WTC11 (cell line): Measurements from ENCODE around the gene HSPG2. TPM values are rescaled to one million over a fixed set of nuclear protein-coding genes. Genes with fewer than 3 reads are reported as not detected.
A peak's percentile ranks its signal among the peaks of the same experiment; 100 is the strongest.

ENCODE experiments used
- ATAC-seq: fragments of 200-7000 bp; cut with Tn5 transposase; 2 replicates; pipeline ENCODE4 v1.10.0; 2021; ENCODE audit warnings: mild to moderate bottlenecking, moderate library complexity
- CTCF ChIA-PET: fragments of 300-600 bp; sonication (Branson Sonifier 250); formaldehyde crosslinking; loops from one replicate; lab custom pipeline; 2021; ENCODE audit warnings: antibody characterized with exemption; lab: Charles Lee
- POLR2A ChIA-PET: fragments of 350-600 bp; sonication (Branson Sonifier 250); formaldehyde crosslinking; loops from one replicate; lab custom pipeline; 2021; ENCODE audit warnings: antibody characterized with exemption; lab: Charles Lee
- DNase-seq: peaks from one replicate; pipeline ENCODE4 v3.0.0; 2021; ENCODE audit warnings: low spot score
- H3K27ac Mint-ChIP-seq: 2 replicates; pipeline ENCODE4 v1.8.0; 2021; ENCODE audit warnings: mixed read lengths
- H3K27me3 Mint-ChIP-seq: 2 replicates; pipeline ENCODE4 v1.8.0; 2021; ENCODE audit warnings: low read depth, mild to moderate bottlenecking, moderate library complexity, mixed read lengths
- H3K36me3 Mint-ChIP-seq: 2 replicates; pipeline ENCODE4 v1.8.0; 2021; ENCODE audit warnings: mixed read lengths
- H3K4me1 Mint-ChIP-seq: 2 replicates; pipeline ENCODE4 v1.8.0; 2022; ENCODE audit warnings: mixed read lengths
- H3K4me3 Mint-ChIP-seq: 2 replicates; pipeline ENCODE4 v1.8.0; 2021; ENCODE audit warnings: mild to moderate bottlenecking, moderate library complexity, mixed read lengths
- H3K9me3 Mint-ChIP-seq: 2 replicates; pipeline ENCODE4 v1.8.0; 2021; ENCODE audit warnings: mixed read lengths
- ETV6 ChIP-seq: sonication (generic); formaldehyde crosslinking; IDR thresholded peaks from 2 replicates; pipeline ENCODE4 v1.8.1; 2022; ENCODE audit warnings: mild to moderate bottlenecking, missing genetic modification reagents
- FOXP1 ChIP-seq: sonication (generic); formaldehyde crosslinking; IDR thresholded peaks from 2 replicates; pipeline ENCODE4 v1.8.0; 2022; ENCODE audit warnings: missing genetic modification reagents, mild to moderate bottlenecking, moderate library complexity, borderline replicate concordance
- GRHL2 ChIP-seq: fragments of 250-450 bp; sonication (Bioruptor Pico); IDR thresholded peaks from 2 replicates; pipeline ENCODE4 v1.8.0; 2022; ENCODE audit warnings: mild to moderate bottlenecking, moderate library complexity; ENCODE audit not compliant: insufficient replicate concordance, severe bottlenecking
- GTF2I ChIP-seq: fragments of 250-450 bp; sonication (Bioruptor Pico); conservative IDR thresholded peaks from 2 replicates; pipeline ENCODE4 v1.4.0; 2021; ENCODE audit warnings: mild to moderate bottlenecking
- MYBL2 ChIP-seq: sonication (generic); formaldehyde crosslinking; IDR thresholded peaks from 2 replicates; pipeline ENCODE4 v1.8.1; 2023; ENCODE audit warnings: mild to moderate bottlenecking, moderate library complexity, missing genetic modification reagents
- NR3C1 ChIP-seq: sonication (generic); formaldehyde crosslinking; conservative IDR thresholded peaks from 2 replicates; pipeline ENCODE4 v1.8.1; 2023; ENCODE audit warnings: low read depth, mild to moderate bottlenecking, missing genetic modification reagents
- SP1 ChIP-seq: sonication (generic); formaldehyde crosslinking; conservative IDR thresholded peaks from 2 replicates; pipeline ENCODE4 v1.8.1; 2022; ENCODE audit warnings: missing genetic modification reagents
- TEAD1 ChIP-seq: sonication (generic); formaldehyde crosslinking; IDR thresholded peaks from 2 replicates; pipeline ENCODE4 v1.8.0; 2022; ENCODE audit warnings: mild to moderate bottlenecking, missing genetic modification reagents
- TP53 ChIP-seq: sonication (generic); formaldehyde crosslinking; IDR thresholded peaks from 2 replicates; pipeline ENCODE4 v1.8.1; 2023; ENCODE audit warnings: mild to moderate bottlenecking, missing genetic modification reagents
- ZBTB21 ChIP-seq: sonication (generic); formaldehyde crosslinking; IDR thresholded peaks from 2 replicates; pipeline ENCODE4 v1.8.1; 2023; ENCODE audit warnings: mild to moderate bottlenecking, missing genetic modification reagents, borderline replicate concordance
- ZNF423 ChIP-seq: fragments of 250-450 bp; sonication (Bioruptor Pico); IDR thresholded peaks from 2 replicates; pipeline ENCODE4 v2.1.2; 2022; ENCODE audit warnings: mild to moderate bottlenecking, moderate library complexity
- total RNA-seq: library from RNA; stranded (reverse); gene quantifications from 3 replicates; pipeline ENCODE4 v1.2.3, GENCODE V29; 2021
- TF ChIP-seq, protein P1 (sequence below): sonication (generic); formaldehyde crosslinking; IDR thresholded peaks from 2 replicates; pipeline ENCODE4 v1.8.1; 2023; ENCODE audit warnings: mild to moderate bottlenecking, missing genetic modification reagents
- TF ChIP-seq, protein P2 (sequence below): fragments of 250-450 bp; sonication (Bioruptor Pico); IDR thresholded peaks from 2 replicates; pipeline ENCODE4 v1.8.0; 2021; ENCODE audit warnings: mild to moderate bottlenecking
- TF ChIP-seq, protein P3 (sequence below): sonication (generic); formaldehyde crosslinking; IDR thresholded peaks from 2 replicates; pipeline ENCODE4 v1.8.1; 2023; ENCODE audit warnings: mild to moderate bottlenecking, missing genetic modification reagents, moderate library complexity

HSPG2 gene
- total RNA-seq, 1 experiment from 2014 or later: 120 TPM

DNA sequence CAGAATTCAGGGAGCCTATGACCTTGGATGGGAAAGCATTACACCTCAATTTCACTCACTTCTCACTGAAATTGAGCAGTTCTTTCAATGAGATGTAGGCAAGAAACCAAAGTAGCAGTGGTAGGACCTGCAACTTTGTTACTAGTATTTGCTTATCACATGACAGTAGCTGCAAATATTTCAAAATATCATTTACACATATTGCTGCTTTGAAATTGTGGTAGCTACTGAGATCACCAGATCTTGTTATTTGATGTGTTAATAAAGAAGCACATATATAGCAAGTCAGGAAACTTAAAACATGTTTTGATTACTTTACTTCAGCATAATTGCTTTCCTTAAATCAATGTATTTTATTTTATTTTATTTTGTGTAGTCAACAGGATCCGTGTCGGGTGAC, 112.2 kb downstream of the HSPG2 start:
- H3K9me3 Mint-ChIP-seq: no peaks in the 10 kb centered on the region
- ChIA-PET CTCF (no interaction called here), POLR2A (interaction anchor here (0.6 kb wide), 1 partner anchor 43 kb away, joined by 3 read pairs; no protein-coding TSS in a partner anchor)
- no peaks in the 10 kb centered on the region; the same call in 1 of the 2 replicates for H3K4me1 Mint-ChIP-seq
- no peak overlapping the region for H3K4me3 Mint-ChIP-seq
- no peaks in the 10 kb centered on the region for H3K27me3 Mint-ChIP-seq
- H3K36me3 Mint-ChIP-seq: peaks cover 23% of the 10 kb centered on the region
- no peak overlapping the region for H3K27ac Mint-ChIP-seq
- no peak for ATAC-seq
- TF ChIP-seq MYBL2 (CRISPR knock-in tag) (no peak), ZBTB21 (no peak)
- TF ChIP-seq, protein P1, sequence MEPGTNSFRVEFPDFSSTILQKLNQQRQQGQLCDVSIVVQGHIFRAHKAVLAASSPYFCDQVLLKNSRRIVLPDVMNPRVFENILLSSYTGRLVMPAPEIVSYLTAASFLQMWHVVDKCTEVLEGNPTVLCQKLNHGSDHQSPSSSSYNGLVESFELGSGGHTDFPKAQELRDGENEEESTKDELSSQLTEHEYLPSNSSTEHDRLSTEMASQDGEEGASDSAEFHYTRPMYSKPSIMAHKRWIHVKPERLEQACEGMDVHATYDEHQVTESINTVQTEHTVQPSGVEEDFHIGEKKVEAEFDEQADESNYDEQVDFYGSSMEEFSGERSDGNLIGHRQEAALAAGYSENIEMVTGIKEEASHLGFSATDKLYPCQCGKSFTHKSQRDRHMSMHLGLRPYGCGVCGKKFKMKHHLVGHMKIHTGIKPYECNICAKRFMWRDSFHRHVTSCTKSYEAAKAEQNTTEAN (CRISPR knock-in tag): no peak
- DNase-seq: no peak

DNA sequence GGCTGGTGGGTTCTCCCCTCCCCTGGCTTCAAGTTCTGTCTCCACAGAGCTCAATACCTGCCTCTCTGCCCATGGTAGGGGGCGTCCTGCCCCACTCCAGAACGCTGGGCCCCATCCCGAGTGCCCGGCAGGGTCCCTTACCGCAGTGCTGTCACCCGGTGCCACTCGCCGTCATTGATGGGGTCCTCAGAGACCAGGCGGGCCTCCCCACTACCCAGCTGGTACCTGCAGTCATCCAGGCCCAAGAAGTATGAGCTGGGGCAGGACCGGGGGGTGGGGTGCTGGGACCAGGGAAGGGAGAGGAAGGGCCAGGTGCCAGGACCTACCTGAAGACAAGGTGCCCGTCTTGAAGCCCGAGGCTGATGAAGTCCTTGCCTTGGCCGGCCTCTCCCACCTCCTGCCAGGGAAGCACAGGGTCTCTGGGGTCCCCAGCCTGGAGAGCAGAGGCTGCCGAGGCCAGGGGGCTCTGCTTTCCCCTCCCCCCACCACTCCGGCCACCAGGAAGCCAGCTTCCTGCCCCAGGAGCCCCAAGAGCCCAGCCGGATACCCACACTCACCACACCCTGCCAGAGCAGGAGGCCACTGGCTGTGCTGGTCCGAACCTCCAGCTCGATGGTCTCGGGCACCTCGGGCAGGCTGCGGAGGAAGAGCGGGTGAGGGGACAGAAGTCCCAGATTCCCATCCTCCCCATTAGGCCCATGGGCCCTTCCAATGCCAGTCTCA, 113.0 kb downstream of the HSPG2 start:
- ATAC-seq (no peak), DNase-seq (no peak)
- H3K36me3 Mint-ChIP-seq: peaks cover 23% of the 10 kb centered on the region
- ChIA-PET CTCF (interaction anchor here (0.6 to 1.1 kb wide), 3 partner anchors 139 to 258 kb away, joined by 3 read pairs; no protein-coding TSS in a partner anchor), POLR2A (interaction anchor here (0.6 kb wide), 1 partner anchor 42 kb away, joined by 3 read pairs; no protein-coding TSS in a partner anchor)
- H3K9me3 Mint-ChIP-seq: no peaks in the 10 kb centered on the region
- no peak overlapping the region for H3K4me3 Mint-ChIP-seq
- TF ChIP-seq, protein P2, sequence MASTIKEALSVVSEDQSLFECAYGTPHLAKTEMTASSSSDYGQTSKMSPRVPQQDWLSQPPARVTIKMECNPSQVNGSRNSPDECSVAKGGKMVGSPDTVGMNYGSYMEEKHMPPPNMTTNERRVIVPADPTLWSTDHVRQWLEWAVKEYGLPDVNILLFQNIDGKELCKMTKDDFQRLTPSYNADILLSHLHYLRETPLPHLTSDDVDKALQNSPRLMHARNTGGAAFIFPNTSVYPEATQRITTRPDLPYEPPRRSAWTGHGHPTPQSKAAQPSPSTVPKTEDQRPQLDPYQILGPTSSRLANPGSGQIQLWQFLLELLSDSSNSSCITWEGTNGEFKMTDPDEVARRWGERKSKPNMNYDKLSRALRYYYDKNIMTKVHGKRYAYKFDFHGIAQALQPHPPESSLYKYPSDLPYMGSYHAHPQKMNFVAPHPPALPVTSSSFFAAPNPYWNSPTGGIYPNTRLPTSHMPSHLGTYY (CRISPR knock-in tag): no peak
- no peak for TF ChIP-seq GTF2I
- H3K27me3 Mint-ChIP-seq: no peaks in the 10 kb centered on the region
- H3K27ac Mint-ChIP-seq: peak overlapping the region; percentile 61; the same call in 1 of the 2 replicates
- no peaks in the 10 kb centered on the region; the same call in 1 of the 2 replicates for H3K4me1 Mint-ChIP-seq

DNA sequence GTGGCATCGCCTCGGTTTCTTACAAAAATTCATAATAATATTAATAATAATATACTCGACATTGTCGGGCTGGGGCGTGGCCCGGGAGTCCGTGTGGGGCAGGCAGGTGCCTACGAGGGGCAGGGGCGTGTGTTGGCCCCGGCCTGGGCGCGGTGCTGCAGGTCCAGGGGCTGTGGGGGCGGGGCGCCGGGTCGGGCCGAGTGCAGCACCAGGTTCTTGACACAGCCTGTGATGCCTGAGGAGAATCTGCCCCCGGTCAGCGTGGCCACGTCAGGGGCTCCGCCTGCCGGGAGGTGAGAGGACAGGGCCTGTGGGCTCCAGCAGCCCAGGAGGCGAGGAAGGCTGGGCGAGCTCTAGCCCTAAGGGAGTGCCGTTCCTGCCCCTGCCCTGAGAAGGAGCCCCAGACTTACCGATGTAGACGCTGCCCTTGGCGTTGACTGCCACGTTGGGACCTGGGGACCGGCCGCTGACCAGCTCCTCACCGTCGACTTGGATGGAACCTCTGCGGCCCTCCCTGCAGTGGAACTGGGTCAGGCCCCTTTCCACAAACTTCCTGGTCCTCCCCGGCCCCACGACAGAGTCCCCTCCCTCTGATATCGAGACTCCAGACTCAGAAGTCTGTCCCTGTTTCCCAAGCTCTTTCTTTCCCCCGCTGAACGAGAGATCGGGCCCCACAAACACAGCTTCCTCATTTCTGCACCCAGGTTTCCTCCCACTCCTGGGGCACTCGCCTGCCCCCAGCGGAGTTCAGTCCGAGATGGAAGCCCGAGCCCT, 113.7 kb downstream of the HSPG2 start:
- Mint-ChIP-seq H3K27me3 (no peaks in the 10 kb centered on the region), H3K9me3 (no peaks in the 10 kb centered on the region), H3K36me3 (peaks cover 20% of the 10 kb centered on the region), H3K4me1 (peaks cover 2% of the 10 kb centered on the region), H3K4me3 (no peak overlapping the region), H3K27ac (peak overlapping the region; percentile 61; the same call in 1 of the 2 replicates)
- DNase-seq: no peak
- ATAC-seq: no peak
- no peak for TF ChIP-seq ETV6 (CRISPR knock-in tag)
- no peak for TF ChIP-seq NR3C1
- no peak for TF ChIP-seq TEAD1 (CRISPR knock-in tag)
- no peak for TF ChIP-seq TP53 (CRISPR knock-in tag)
- TF ChIP-seq ZNF423: no peak
- CTCF ChIA-PET: interaction anchor here (0.8 to 1.9 kb wide), 3 partner anchors 40 to 226 kb away, joined by 3 to 7 read pairs (median 3); partner anchors contain the start of gene USP48
- POLR2A ChIA-PET: no interaction called here

DNA sequence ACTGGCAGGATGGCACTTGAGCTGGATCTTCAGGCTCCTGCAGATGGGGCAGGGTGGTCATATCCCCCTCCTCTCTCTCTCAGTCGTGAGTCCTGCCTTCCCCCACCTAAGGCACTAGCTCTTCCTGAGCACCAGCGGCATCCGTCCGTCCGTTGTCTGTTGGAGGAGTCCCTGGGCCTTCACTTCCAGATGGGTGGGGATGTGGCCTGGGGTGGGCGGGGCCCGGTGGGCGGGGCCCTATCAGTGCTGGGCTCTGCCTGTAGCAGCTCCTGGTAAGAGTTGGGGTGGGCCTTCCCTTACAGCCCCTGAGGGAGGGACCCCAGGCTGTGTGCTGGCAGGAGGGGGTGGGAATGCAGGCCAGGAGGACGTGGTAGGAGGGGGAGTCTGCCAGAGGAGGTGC, 114.8 kb downstream of the HSPG2 start:
- CTCF ChIA-PET: interaction anchor here (0.5 to 1.9 kb wide), 8 partner anchors 28 to 250 kb away, joined by 3 to 8 read pairs (median 5); partner anchors contain the start of gene USP48
- Mint-ChIP-seq H3K4me1 (peaks cover 4% of the 10 kb centered on the region), H3K36me3 (peaks cover 14% of the 10 kb centered on the region)
- DNase-seq (peak; percentile 66), ATAC-seq (peak; percentile 87)
- no peak for TF ChIP-seq SP1 (CRISPR knock-in tag)
- no peak for TF ChIP-seq GRHL2
- TF ChIP-seq, protein P3, sequence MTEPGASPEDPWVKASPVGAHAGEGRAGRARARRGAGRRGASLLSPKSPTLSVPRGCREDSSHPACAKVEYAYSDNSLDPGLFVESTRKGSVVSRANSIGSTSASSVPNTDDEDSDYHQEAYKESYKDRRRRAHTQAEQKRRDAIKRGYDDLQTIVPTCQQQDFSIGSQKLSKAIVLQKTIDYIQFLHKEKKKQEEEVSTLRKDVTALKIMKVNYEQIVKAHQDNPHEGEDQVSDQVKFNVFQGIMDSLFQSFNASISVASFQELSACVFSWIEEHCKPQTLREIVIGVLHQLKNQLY (CRISPR knock-in tag): no peak
- TF ChIP-seq FOXP1 (CRISPR knock-in tag): no peak
- TF ChIP-seq, all 79 proteins: peak for 0
- Mint-ChIP-seq H3K27me3 (no peaks in the 10 kb centered on the region), H3K9me3 (no peaks in the 10 kb centered on the region), H3K4me3 (no peak overlapping the region), H3K27ac (no peak overlapping the region)
- POLR2A ChIA-PET: interaction anchor here (1.0 kb wide), 1 partner anchor 40 kb away, joined by 4 read pairs; no protein-coding TSS in a partner anchor
